ACHN (cell line): Measurements from ENCODE around the gene ATP8B3.

ENCODE experiments used
- DNase-seq: peaks from one replicate; pipeline ENCODE4 v3.0.0-alpha.2; 2015
- in situ Hi-C: cut with HindIII; loops from 2 replicates; pipeline ENCODE4 v1.10.0; 2017; ENCODE audit warnings: low sequenced_read_pairs, low pct_ligation_motif_present, low pct_unique_long_range_greater_than_20kb

ATP8B3 gene

GRCh38 chr19:1783354-1783753 is 28.7 kb downstream of the ATP8B3 start:
- in situ Hi-C loops: no loop called here
- no peak for DNase-seq

DNA sequence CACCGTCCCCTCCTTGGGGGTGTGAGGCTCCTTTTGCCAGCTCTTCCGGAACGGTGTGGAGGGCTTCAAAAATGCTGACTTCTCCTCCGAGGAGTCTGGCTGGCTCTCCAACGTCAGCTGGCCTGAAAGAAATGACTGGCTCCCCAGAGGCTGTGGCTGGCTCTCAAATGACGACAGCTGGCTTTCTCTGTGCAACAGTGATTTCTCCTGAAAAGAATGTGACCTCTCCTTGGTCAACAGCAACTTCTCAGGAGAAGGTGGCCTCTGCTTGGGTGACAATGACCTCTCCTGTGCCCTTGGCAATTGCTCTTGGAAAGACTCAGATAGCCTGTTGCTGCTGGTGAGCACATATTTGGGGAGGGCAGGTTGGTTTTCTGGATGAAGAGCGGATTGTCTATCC is 29.6 kb downstream of the ATP8B3 start:
- in situ Hi-C loops: no loop called here
- no peak for DNase-seq

DNA sequence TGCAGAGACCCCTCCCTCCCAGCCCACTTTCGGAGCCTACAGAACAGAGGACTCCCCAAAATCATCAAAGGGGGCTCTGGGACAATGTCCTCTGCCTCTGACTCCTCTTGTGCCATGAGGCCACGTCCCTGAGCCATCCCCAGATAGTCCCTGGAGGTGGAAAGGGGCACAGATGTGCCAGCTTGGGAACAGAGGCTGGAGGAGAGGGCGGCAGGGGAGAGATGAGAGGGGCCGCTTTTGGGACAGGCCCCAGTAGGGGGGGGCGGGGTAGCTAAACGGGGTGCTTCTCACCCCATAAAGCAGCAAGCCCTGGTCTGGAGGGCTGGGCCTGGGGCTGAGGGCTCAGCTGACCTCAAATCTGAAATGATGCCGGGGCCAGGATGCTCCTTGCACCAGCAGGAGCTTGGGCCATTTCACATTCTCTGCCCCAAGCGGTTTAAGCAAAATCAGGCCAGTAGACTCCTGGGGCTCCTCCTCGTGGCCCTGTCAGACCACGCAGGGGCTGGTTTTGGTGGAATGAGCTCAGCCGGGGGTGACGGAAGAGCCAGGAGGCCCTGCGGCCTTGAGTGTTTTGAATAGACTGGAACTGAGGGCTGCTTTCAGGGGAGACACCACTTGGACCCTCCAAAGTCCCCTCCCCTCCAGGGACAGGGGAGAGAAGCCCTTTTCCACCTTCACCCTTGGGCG is 31.7 kb downstream of the ATP8B3 start:
- DNase-seq: no peak
- in situ Hi-C loops: no loop called here

- no peak for DNase-seq
- in situ Hi-C loops: no loop called here
These were observed 32.5 kb downstream of the ATP8B3 start for GRCh38 chr19:1779574-1779973.

DNA sequence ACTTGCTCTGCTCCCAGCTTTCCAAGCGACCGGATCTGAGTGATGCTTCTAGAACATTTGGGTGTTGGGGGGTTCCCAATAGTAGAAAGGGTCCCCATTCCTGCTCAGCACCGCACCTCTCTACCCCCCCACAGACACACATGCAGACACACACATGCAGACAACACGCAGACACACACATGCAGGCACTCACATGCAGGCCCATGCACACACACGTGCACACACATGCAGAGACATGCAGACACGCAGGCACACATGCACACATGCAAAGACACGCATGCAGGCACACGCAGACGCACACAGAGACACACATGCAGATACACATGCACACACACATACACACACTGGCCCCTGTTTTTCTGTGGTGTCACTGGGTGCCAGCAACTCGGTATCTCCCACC is 34.9 kb downstream of the ATP8B3 start:
- no peak for DNase-seq
- in situ Hi-C loops: no loop called here

DNA sequence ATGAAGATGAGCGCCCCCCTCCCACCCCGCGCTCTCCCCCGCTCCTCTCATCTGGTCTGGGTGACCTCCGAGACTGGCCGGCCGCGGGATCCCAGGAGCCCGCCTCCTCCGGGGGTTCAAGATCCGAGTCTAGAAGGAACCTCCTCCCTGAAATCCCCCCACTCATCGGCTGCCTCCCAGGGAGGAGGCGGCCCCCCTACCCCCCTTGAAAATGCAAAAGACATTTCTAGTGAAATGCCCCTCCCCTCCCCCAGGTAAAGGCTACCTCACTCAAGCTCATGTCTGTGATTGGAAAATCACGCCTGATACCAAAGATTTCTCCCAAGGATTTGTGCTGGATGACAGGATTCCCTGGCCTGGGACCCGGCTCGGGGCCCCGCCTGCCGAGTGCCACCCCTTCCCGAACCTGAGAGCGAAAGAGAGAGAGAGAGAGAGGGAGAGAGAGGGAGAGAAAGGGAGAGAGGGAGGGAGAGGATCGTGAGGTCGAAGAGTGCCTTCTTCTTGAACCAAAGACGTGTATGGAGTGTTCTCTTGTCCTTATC is 35.4 kb downstream of the ATP8B3 start:
- in situ Hi-C loops: no loop called here
- DNase-seq: no peak

GRCh38 chr19:1775951-1776605 is 36.0 kb downstream of the ATP8B3 start:
- in situ Hi-C loops: no loop called here

GRCh38 chr19:1774989-1775772 is 36.9 kb downstream of the ATP8B3 start:
- DNase-seq: no peak
- in situ Hi-C loops: no loop called here

More at GRCh38 chr19:1775951-1776605, 36.0 kb downstream of the ATP8B3 start:
- DNase-seq: no peak

GRCh38 chr19:1773184-1773583 is 38.9 kb downstream of the ATP8B3 start:
- in situ Hi-C loops: no loop called here
- DNase-seq: peak; percentile 64

DNA sequence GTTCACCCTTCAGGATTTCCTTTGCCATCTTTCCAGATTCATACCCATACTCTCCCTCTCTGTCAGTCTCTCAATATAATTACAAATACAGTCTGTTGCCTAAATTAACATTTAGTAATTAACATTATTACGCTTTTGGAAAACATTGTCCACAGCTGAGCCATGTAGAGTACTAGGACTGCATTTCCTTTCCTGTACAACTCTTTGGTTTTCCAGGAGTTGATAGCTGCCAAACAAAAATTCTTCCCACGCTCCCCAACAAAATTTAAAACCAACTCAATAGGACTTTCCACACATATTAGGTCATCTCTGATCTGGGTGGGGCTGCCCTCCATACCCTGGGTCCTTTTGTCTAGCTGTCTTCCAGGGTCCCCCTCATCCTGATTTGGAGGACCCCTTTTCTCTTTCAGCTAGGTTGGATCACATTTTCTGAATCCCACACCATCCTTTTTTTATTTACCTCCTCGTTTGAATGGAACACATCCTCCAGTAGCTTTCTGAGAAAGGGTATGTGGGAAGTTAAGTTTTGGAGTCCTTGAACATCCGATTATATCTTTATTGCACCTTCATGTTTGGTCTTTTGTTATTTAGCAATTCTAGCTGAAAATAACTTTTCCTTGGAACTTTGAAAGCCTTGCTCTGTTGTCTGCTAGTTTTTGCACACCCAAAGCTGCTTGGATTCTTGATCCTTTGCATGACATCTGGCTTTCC is 41.1 kb downstream of the ATP8B3 start:
- in situ Hi-C loops: no loop called here

DNA sequence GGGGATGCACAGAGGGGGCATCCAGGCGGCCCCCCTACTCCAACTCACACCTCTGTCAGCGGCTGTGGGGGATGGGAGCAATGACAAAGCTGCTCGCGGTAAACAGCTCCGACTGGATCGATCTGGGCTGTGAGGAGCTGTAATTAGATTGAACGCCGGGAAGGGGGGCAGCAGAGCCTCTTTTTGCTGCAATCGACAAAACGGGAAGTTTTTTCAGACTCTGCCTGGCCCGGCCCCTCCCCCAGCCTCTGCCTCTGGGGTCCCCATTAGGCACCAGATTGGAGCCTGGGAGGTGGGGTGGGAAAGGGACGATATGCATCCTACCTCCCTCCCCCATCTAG is 42.5 kb downstream of the ATP8B3 start:
- in situ Hi-C loops: no loop called here
- no peak for DNase-seq

More for the DNA sequence above, 41.1 kb downstream of the ATP8B3 start:
- no peak for DNase-seq

- no peak for DNase-seq
- in situ Hi-C loops: no loop called here
These were observed 43.0 kb downstream of the ATP8B3 start for GRCh38 chr19:1768918-1769644.

- in situ Hi-C loops: no loop called here
- no peak for DNase-seq
These were observed 43.8 kb downstream of the ATP8B3 start for GRCh38 chr19:1768248-1768647.

- in situ Hi-C loops: no loop called here
- DNase-seq: peak; percentile 32
These were observed 44.6 kb downstream of the ATP8B3 start for GRCh38 chr19:1767464-1767933.

DNA sequence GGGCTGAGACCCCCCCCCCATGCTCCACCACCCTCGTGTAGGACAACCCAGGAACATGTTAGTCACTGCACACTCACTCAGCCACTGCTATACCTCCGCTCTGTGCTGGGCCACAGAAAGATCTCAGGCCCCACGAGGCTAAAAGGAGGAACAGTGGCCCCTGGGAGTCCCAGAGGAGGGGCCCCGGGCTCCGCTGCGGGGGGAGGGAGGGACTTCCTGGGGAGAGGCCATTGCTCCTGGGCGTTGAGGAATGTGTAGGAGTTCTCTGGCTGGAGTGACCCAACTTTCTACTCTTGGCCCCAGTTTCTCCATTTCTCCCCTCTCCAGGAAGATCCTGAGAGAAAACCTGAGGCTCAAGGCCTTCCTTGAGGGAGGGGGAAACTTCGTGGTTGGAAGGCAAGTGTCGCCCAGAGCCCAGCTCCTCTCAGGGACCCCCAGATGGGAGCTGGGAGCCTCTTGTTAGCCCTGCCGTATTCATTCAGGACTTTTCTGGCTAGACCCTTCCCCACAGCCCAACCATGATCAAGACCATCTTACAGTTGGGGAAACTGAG is 45.2 kb downstream of the ATP8B3 start:
- no peak for DNase-seq
- in situ Hi-C loops: no loop called here

DNA sequence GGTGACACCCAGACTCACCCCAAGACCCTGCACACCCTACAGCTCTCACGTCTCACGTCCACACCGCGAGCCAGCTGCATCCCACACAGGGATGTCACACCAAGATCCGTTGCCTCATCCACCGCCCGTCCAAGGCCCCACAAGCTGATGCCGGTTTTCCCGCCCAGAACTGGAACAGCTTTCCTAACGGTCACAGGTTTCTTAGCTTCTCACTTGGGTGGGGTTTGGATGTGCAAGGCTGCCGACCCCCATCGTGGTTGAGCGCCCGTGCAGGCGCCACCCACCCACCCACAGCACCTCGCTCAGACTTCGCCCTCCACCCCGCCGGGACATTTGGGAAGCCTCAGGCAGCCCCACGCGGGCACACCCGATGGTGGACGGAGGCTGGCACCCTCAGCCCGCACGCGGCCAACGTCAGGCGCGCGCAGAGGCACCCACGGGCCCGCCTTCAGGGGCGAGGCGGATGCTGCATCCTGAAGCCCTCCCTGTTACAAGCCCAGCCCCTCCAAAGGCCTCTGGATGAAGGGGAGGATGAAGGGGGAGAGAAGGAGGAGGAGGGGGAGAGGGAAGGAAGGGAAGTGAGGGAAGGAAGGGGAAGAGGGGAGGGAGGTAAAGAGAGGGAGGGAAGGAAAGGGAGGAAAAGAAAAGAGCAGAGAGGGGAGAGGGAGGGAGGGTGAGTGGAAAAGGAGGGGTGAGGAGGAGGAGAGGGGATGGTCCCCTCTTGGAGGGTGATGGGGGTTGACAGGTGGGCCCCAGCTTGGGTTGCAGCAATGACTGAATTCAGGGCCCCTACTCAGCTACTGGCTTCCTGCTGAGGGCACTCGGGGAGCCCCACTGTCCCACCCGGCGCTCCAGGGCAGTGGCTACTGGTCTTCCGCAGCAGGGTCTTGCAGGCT is 45.9 kb downstream of the ATP8B3 start:
- DNase-seq: no peak
- in situ Hi-C loops: no loop called here
